GM23248 (cell line): ENCODE results near the gene ACSS3. TPM values are rescaled to one million over a fixed set of nuclear protein-coding genes. Genes with fewer than 3 reads are reported as not detected.
A peak's percentile ranks its signal among the peaks of the same experiment; 100 is the strongest.

Experiments used
- DNase-seq: peaks from one replicate; pipeline ENCODE4 v3.0.0-alpha.2; 2015
- H2AFZ ChIP-seq: fragments of 200-600 bp; sonication (generic); 2 replicates; pipeline ENCODE4 v1.6.1; 2016; ENCODE audit warnings: antibody characterized with exemption
- H3F3A ChIP-seq: fragments of 200-600 bp; sonication (generic); 2 replicates; pipeline ENCODE4 v1.6.1; 2016; ENCODE audit warnings: mild to moderate bottlenecking, antibody characterized with exemption, mixed run types; ENCODE audit not compliant: insufficient read depth
- H3K27ac ChIP-seq: fragments of 200-600 bp; sonication (generic); 2 replicates; pipeline ENCODE4 v1.5.1; 2016; ENCODE audit warnings: mild to moderate bottlenecking
- H3K27me3 ChIP-seq: fragments of 200-600 bp; sonication (generic); replicated peaks from 2 replicates; pipeline ENCODE4 v1.6.1; 2016; ENCODE audit warnings: mild to moderate bottlenecking; ENCODE audit not compliant: insufficient read depth
- H3K36me3 ChIP-seq: fragments of 200-600 bp; sonication (generic); 2 replicates; pipeline ENCODE4 v1.6.1; 2016; ENCODE audit warnings: low read depth, mild to moderate bottlenecking
- H3K4me1 ChIP-seq: fragments of 200-600 bp; sonication (generic); 2 replicates; pipeline ENCODE4 v1.6.1; 2016; ENCODE audit warnings: mild to moderate bottlenecking; ENCODE audit not compliant: insufficient read depth
- H3K4me2 ChIP-seq: fragments of 200-600 bp; sonication (generic); one replicate; pipeline ENCODE4 v1.6.1; 2016; ENCODE audit warnings: mild to moderate bottlenecking; ENCODE audit not compliant: unreplicated experiment
- H3K4me3 ChIP-seq: fragments of 200-600 bp; sonication (generic); 2 replicates; pipeline ENCODE4 v1.5.1; 2016; ENCODE audit warnings: mild to moderate bottlenecking
- H3K79me2 ChIP-seq: fragments of 200-600 bp; sonication (generic); 2 replicates; pipeline ENCODE4 v1.6.1; 2016; ENCODE audit warnings: mild to moderate bottlenecking; ENCODE audit not compliant: insufficient read depth
- H3K9ac ChIP-seq: fragments of 200-600 bp; sonication (generic); 2 replicates; pipeline ENCODE4 v1.6.1; 2016; ENCODE audit warnings: mild to moderate bottlenecking
- H3K9me2 ChIP-seq: fragments of 200-600 bp; sonication (generic); 2 replicates; pipeline ENCODE4 v1.6.1; 2016; ENCODE audit warnings: mixed run types, mild to moderate bottlenecking, moderate library complexity; ENCODE audit not compliant: insufficient read depth
- H3K9me3 ChIP-seq: fragments of 200-600 bp; sonication (generic); one replicate; pipeline ENCODE4 v1.6.1; 2017; ENCODE audit warnings: low read depth
- H4K20me1 ChIP-seq: fragments of 200-600 bp; sonication (generic); 2 replicates; pipeline ENCODE4 v1.6.0; 2016; ENCODE audit not compliant: insufficient read depth
- EZH2 ChIP-seq: fragments of 200-600 bp; sonication (generic); IDR thresholded peaks from 2 replicates; pipeline ENCODE4 v1.6.1; 2018; ENCODE audit warnings: antibody characterized with exemption, mild to moderate bottlenecking; ENCODE audit not compliant: insufficient read depth, poor library complexity, severe bottlenecking
- EZH2phosphoT487 ChIP-seq: fragments of 200-600 bp; sonication (generic); IDR thresholded peaks from 2 replicates; pipeline ENCODE4 v1.6.1; 2018; ENCODE audit warnings: antibody characterized with exemption, moderate library complexity, mild to moderate bottlenecking, low read depth; ENCODE audit not compliant: insufficient read depth
- WGBS, 2 experiments: methylation state at CpG; one replicate each; pipeline ENCODE4 v1.1.6; 2015 to 2017; ENCODE audit warnings: low lambda C conversion rate in 2 of 2, low coverage in 1 of 2; ENCODE audit errors: missing lambda C conversion rate in 2 of 2; 5-methylcytosine and 5-hydroxymethylcytosine counted together
- in situ Hi-C: fragments of 300-500 bp; cut with MboI; formaldehyde crosslinking; loops from 2 replicates; pipeline ENCODE4 v1.15.0; 2020
- polyA plus RNA-seq: library from polyadenylated mRNA; unstranded; fragments of >200 nt; fragmentation: Nextera tagmentation; extraction: Ambion mirVana; gene quantifications from 2 replicates; pipeline ENCODE4 v1.2.1, GENCODE V29; 2016
- total RNA-seq: library from RNA; depleted of rRNA; stranded (reverse); fragments of >200 nt; shearing (Covaris generic); gene quantifications from 2 replicates; pipeline ENCODE4 v1.2.3, GENCODE V29; 2014

The ACSS3 gene
- total and polyA plus RNA-seq, 2 experiments from 2014 or later, result 1.5 to 1.9 TPM

DNA sequence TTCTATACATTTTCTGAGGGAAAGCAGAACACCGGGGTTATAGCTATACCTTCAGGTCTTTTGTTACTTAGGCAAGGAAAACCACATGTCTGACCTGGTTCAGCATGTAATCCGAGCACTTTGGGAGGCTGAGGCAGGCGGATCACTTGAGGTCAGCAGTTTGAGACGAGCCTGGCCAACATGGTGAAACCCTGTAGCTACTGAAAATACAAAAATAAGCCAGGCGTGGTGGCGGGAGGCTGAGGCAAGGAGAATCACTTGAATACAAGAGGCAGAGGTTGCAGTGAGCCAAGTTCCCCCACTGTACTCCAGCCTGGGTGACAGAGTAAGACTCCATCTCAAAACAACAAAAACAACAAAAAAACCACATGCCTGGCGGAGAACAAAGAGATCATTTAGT is 177.6 kb downstream of the ACSS3 start:
- no peak for DNase-seq
- no peaks in the 10 kb centered on the region for H3F3A ChIP-seq
- H3K9ac ChIP-seq, result no peak overlapping the region
- no peaks in the 10 kb centered on the region for H3K9me3 ChIP-seq
- no peak overlapping the region for H3K4me2 ChIP-seq
- no peaks in the 10 kb centered on the region for H4K20me1 ChIP-seq
- no peaks in the 10 kb centered on the region for H3K4me1 ChIP-seq
- in situ Hi-C loops, result no loop called here
- no peak overlapping the region for H3K27ac ChIP-seq
- H3K9me2 ChIP-seq, result no peaks in the 10 kb centered on the region
- TF ChIP-seq EZH2, result no peak
- TF ChIP-seq EZH2phosphoT487, result no peak
- WGBS, 2 experiments, result 91 to 92% methylated on average over 7 of the region's 7 CpGs
- H3K27me3 ChIP-seq, result no peaks in the 10 kb centered on the region
- H3K4me3 ChIP-seq, result no peak overlapping the region
- no peak overlapping the region for H2AFZ ChIP-seq
- no peaks in the 10 kb centered on the region for H3K36me3 ChIP-seq
- H3K79me2 ChIP-seq, result no peaks in the 10 kb centered on the region

DNA sequence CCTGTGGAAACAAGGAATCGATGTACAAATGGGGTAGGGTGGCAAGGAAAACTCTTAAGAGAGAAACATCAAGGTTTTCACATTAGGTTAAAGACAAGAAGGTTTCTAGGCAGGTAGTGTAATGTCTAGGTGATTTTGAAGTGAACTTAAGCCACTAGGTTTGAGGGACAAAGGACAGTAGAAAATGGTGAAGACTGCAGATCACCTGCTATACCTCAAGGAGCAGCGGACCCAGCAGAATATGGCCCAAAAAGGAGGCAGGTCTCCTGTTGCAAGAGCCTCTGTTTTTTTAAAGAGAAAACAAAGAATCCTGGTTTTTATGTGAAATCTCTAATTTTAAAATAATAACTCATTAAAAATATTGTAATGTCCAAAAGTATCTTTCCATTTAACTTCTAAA is 178.1 kb downstream of the ACSS3 start:
- H3K27me3 ChIP-seq, result no peaks in the 10 kb centered on the region
- no peaks in the 10 kb centered on the region for H3K9me3 ChIP-seq
- H3F3A ChIP-seq, result no peaks in the 10 kb centered on the region
- no peaks in the 10 kb centered on the region for H3K79me2 ChIP-seq
- H3K4me3 ChIP-seq, result no peak overlapping the region
- TF ChIP-seq EZH2phosphoT487 (no peak), EZH2 (no peak)
- no peaks in the 10 kb centered on the region for H3K9me2 ChIP-seq
- no peaks in the 10 kb centered on the region for H4K20me1 ChIP-seq
- H3K9ac ChIP-seq, result no peak overlapping the region
- H3K36me3 ChIP-seq, result no peaks in the 10 kb centered on the region
- in situ Hi-C loops, result no loop called here
- H3K4me1 ChIP-seq, result no peaks in the 10 kb centered on the region
- no peak overlapping the region for H3K27ac ChIP-seq
- WGBS, 2 experiments, result 95 to 100% methylated on average over 2 of the region's 2 CpGs
- H3K4me2 ChIP-seq, result no peak overlapping the region
- H2AFZ ChIP-seq, result no peak overlapping the region
- DNase-seq, result no peak

DNA sequence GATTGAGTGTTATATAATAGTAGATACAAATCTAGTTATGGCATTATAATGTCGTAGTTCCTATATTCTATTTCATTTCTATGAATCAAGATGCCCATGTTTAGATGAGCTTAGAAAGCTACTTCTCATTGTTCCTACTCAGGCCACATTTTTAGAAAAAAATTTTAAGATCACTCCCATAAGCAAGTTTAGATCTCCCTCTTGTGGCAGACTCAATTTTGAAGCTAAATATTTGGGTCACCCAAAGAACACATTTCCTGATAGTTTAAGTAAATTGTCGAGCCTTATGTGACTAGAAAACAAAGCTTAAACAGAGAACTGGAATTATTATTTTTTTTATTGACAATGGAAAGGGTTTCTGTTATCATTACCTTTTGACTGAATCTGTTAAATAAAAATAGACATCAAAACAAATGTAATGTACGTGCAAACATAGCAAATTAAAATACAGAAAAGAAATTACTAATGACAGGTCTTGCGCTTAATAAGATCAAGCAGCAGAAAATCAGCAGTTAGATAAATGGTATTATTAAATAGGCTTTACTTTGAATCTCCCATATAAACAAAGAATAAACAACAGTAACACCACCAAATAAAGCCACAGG is 180.2 kb downstream of the ACSS3 start:
- no peaks in the 10 kb centered on the region for H3K36me3 ChIP-seq
- H3K27me3 ChIP-seq, result no peaks in the 10 kb centered on the region
- in situ Hi-C loops, result no loop called here
- H4K20me1 ChIP-seq, result no peaks in the 10 kb centered on the region
- H3K9ac ChIP-seq, result no peak overlapping the region
- no peaks in the 10 kb centered on the region for H3K4me1 ChIP-seq
- H3K79me2 ChIP-seq, result no peaks in the 10 kb centered on the region
- H3K27ac ChIP-seq, result no peak overlapping the region
- no peak overlapping the region for H3K4me2 ChIP-seq
- H2AFZ ChIP-seq, result no peak overlapping the region
- no peaks in the 10 kb centered on the region for H3K9me3 ChIP-seq
- H3F3A ChIP-seq, result no peaks in the 10 kb centered on the region
- TF ChIP-seq EZH2phosphoT487, result no peak
- no peak for TF ChIP-seq EZH2
- H3K9me2 ChIP-seq, result no peaks in the 10 kb centered on the region
- 57 to 58% methylated on average over 4 of the region's 4 CpGs for WGBS, 2 experiments
- DNase-seq, result peak; percentile 63
- H3K4me3 ChIP-seq, result no peak overlapping the region

DNA sequence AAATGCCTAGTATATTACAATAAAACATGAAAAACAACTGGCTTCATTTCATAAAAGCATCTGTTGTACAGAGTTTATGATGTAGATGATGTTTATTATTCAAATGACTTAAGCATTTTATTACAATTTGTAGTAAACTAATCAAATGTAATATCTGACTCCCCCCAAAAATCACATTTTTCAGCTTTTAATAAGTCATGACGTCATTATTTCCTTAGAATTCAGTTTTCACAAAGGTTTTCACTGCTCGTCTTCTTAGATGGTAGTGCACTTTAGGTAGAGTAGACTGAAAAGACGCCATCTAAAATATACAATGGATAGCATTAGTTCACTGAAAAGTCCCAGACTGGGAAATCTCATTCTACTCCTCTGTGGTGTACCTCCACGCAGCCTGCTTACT is 181.5 kb downstream of the ACSS3 start:
- H4K20me1 ChIP-seq, result no peaks in the 10 kb centered on the region

More for the DNA sequence above, 181.5 kb downstream of the ACSS3 start:
- in situ Hi-C loops, result no loop called here
- 94% methylated on average over 4 of the region's 4 CpGs for WGBS, 2 experiments
- H3K9me3 ChIP-seq, result no peaks in the 10 kb centered on the region
- no peak overlapping the region for H3K9ac ChIP-seq
- H3K79me2 ChIP-seq, result no peaks in the 10 kb centered on the region
- H3K9me2 ChIP-seq, result no peaks in the 10 kb centered on the region
- no peak overlapping the region for H2AFZ ChIP-seq
- TF ChIP-seq EZH2phosphoT487 (no peak), EZH2 (no peak)
- no peaks in the 10 kb centered on the region for H3K36me3 ChIP-seq
- no peak overlapping the region for H3K4me2 ChIP-seq
- no peaks in the 10 kb centered on the region for H3K4me1 ChIP-seq
- no peak overlapping the region for H3K27ac ChIP-seq
- no peaks in the 10 kb centered on the region for H3K27me3 ChIP-seq
- H3F3A ChIP-seq, result no peaks in the 10 kb centered on the region
- no peak overlapping the region for H3K4me3 ChIP-seq
- no peak for DNase-seq
